ENCODE results near the gene GBE1.

DNA sequence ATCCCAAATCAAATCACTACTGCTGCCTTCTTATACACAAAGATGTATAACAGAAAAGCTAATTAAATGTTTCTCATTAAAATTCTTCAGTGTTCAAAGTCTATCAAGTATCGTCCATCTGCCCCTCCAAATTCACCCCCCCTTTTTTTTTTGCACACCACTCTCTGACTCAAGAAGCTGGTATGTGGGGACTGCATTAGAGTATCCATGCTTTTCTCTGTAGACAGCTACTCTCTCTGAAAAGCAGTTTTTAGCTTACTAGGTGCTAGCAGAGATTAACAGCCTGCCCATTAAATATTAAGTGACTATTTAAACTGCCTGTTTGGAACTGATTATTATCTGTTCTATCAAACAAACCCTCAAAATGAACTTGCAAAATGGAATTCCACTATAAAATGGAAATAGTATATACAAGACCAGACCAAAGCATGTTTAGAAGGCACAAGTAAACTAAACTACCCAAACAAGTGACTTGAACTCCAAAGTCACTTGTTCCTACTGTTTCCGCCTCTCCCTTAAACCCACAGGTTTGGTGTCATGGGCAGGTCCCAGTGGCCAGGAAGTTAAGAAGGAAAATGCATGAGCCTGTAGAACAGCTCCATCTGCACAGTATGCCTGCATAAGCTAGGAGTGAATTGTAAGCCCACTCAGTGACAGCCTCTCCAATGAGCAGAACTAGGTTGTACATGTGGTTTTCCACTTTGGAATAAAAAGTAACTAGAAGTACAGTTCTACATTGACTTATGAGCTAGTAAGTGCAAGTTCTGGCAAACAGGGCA, 32.5 kb downstream of the GBE1 start:
- no peak for TF ChIP-seq EZH2phosphoT487 (IDR thresholded peaks at IDR 0.05; ENCODE audit: low read depth)
- TF ChIP-seq, protein P1, sequence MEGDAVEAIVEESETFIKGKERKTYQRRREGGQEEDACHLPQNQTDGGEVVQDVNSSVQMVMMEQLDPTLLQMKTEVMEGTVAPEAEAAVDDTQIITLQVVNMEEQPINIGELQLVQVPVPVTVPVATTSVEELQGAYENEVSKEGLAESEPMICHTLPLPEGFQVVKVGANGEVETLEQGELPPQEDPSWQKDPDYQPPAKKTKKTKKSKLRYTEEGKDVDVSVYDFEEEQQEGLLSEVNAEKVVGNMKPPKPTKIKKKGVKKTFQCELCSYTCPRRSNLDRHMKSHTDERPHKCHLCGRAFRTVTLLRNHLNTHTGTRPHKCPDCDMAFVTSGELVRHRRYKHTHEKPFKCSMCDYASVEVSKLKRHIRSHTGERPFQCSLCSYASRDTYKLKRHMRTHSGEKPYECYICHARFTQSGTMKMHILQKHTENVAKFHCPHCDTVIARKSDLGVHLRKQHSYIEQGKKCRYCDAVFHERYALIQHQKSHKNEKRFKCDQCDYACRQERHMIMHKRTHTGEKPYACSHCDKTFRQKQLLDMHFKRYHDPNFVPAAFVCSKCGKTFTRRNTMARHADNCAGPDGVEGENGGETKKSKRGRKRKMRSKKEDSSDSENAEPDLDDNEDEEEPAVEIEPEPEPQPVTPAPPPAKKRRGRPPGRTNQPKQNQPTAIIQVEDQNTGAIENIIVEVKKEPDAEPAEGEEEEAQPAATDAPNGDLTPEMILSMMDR (IDR thresholded peaks at IDR 0.05; ENCODE audit: low read depth, low read length), result no peak
